Chondrocyte (in vitro differentiated cells): Measurements from ENCODE around the gene GNPAT. TPM values are rescaled to one million over a fixed set of nuclear protein-coding genes. Genes with fewer than 3 reads are reported as not detected.

ENCODE experiments used
- DNase-seq: peaks from one replicate; pipeline ENCODE4 v3.0.0; 2021; ENCODE audit warnings: mixed read lengths, low spot score
- H3K27ac Mint-ChIP-seq: one replicate; pipeline ENCODE4 v1.8.0; 2021; ENCODE audit warnings: mild to moderate bottlenecking, moderate library complexity, mixed read lengths; ENCODE audit not compliant: unreplicated experiment
- H3K27me3 Mint-ChIP-seq: 2 replicates; pipeline ENCODE4 v1.8.0; 2021; ENCODE audit warnings: low read depth, mixed read lengths
- H3K36me3 Mint-ChIP-seq: 2 replicates; pipeline ENCODE4 v1.8.0; 2021; ENCODE audit warnings: low read depth, mixed read lengths
- H3K4me1 Mint-ChIP-seq: 2 replicates; pipeline ENCODE4 v1.8.0; 2021; ENCODE audit warnings: low read depth, mild to moderate bottlenecking, mixed read lengths
- H3K4me3 Mint-ChIP-seq: one replicate; pipeline ENCODE4 v1.8.0; 2021; ENCODE audit warnings: mild to moderate bottlenecking, moderate library complexity, mixed read lengths; ENCODE audit not compliant: unreplicated experiment
- H3K9me3 Mint-ChIP-seq: 2 replicates; pipeline ENCODE4 v1.8.0; 2021; ENCODE audit warnings: low read depth, mixed read lengths
- total RNA-seq: library from RNA; stranded (reverse); gene quantifications from 3 replicates; pipeline ENCODE4 v1.2.1, GENCODE V29; 2021
- TF ChIP-seq, protein P1 (sequence below): fragments of 200-600 bp; sonication (generic); IDR thresholded peaks from 2 replicates; pipeline ENCODE4 v1.5.0; 2021; ENCODE audit warnings: antibody characterized with exemption, mild to moderate bottlenecking, moderate library complexity

Gene GNPAT
- total RNA-seq, 1 donor from 2014 or later, result 37.9 TPM

DNA sequence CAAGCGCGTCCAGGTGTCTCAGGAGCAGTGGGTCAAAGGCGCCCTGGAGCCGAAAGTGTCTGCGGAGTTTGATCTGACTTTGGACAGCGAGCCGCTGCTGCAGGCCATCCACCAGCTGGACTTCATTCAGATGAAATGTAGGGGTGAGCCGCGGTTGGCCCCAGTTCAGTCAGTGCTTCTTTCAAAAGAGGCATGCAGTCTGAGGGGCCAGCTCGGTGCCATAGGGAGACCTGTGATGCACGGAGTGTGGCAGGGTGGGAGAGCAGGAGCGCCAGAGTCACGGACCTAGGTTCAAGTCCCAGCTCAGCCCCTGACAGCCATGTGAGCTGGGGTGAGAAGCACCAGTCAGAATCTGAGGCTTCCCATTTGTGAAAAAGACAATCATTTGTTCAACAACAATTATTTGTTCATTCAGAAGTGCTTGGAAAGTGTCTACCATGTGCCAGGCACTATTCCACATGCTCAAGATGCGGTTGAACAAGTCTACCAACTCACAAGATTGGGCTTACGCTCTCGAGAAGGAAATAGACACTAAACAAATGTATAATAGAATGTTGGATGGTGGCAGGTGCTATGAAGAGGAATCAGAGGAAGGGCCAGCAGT is 39.5 kb upstream of the GNPAT start:
- H3K27me3 Mint-ChIP-seq, result peaks cover 32% of the 10 kb centered on the region
- TF ChIP-seq, protein P1, sequence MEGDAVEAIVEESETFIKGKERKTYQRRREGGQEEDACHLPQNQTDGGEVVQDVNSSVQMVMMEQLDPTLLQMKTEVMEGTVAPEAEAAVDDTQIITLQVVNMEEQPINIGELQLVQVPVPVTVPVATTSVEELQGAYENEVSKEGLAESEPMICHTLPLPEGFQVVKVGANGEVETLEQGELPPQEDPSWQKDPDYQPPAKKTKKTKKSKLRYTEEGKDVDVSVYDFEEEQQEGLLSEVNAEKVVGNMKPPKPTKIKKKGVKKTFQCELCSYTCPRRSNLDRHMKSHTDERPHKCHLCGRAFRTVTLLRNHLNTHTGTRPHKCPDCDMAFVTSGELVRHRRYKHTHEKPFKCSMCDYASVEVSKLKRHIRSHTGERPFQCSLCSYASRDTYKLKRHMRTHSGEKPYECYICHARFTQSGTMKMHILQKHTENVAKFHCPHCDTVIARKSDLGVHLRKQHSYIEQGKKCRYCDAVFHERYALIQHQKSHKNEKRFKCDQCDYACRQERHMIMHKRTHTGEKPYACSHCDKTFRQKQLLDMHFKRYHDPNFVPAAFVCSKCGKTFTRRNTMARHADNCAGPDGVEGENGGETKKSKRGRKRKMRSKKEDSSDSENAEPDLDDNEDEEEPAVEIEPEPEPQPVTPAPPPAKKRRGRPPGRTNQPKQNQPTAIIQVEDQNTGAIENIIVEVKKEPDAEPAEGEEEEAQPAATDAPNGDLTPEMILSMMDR, result no peak
- H3K4me1 Mint-ChIP-seq, result no peaks in the 10 kb centered on the region
- no peaks in the 10 kb centered on the region for H3K9me3 Mint-ChIP-seq
- no peak overlapping the region for H3K4me3 Mint-ChIP-seq
- H3K27ac Mint-ChIP-seq, result no peak overlapping the region
- H3K36me3 Mint-ChIP-seq, result peaks cover 12% of the 10 kb centered on the region
- DNase-seq, result no peak

DNA sequence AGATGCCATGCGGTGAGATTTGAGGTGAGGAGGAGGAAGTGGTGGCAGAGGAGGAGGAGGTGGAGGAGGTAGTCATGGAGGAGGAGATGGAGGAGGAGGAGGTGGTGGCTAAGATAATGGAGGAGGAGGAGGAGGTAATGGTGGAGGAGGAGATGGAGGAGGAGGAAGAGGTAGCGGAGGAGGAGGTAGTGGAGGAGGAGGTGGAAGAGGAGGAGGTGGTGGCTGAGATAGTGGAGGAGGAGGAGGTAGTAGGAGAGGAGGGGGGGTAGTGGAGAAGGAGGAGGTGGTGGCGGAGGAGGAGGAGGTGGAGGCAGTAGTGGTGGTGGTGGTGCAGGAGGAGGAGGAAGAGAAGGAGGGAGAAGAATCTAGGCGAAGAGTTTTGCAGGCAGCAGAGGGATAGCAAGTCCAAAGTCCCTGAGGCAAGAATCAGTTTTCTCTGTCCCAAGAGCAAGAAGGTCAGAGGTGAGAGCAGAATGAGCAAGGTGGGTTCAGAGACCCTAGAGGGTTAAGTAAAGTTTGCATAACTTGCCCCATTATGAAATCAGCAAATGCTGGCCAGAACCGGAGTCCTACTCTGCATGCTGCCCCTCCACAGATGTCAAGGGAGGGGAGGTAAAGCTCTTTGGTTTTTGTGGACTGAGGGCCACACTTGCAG is 38.9 kb upstream of the GNPAT start:
- DNase-seq, result no peak
- Mint-ChIP-seq H3K4me3 (no peak overlapping the region), H3K9me3 (no peaks in the 10 kb centered on the region), H3K36me3 (peaks cover 12% of the 10 kb centered on the region), H3K27ac (no peak overlapping the region), H3K4me1 (no peaks in the 10 kb centered on the region), H3K27me3 (peaks cover 32% of the 10 kb centered on the region)
- TF ChIP-seq, protein P1, result no peak

DNA sequence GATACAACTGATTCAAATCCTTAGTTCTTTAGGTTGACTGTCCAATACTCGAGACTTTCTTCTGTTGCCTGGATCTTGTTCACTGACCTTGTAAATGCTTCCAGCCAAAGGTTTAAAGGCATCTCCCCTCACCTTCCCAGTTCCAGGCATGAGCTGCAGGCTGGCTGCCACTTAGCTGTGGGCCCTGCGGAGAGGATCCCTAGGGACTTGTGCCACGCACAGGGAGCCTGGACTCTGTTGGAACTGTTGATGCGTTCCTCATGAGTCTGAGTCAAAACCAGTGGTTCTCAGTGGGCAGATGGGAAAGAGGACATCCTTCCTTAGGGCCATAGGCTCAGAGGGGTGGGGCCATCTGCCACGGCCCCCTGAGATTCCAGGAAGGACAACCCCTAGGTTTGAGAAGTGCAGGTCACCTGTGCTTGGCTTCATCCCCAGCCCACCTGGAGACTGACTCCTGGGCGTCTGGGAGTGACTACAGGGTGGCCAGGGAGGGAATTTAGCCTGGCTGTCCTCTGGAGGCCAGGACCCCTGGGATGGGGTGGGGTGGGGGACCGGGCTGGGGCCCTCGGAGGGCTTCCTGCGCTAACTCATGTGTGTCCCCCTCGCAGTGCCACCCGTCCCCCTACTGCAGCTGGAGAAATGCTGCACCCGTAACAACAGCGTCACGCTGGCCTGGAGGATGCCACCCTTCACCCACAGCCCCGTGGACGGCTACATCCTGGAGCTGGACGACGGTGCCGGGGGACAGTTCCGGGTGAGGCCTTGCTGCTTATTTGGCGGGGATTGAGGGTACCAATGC is 37.6 kb upstream of the GNPAT start:
- DNase-seq, result no peak
- no peaks in the 10 kb centered on the region for H3K9me3 Mint-ChIP-seq
- peaks cover 28% of the 10 kb centered on the region for H3K27me3 Mint-ChIP-seq

DNA sequence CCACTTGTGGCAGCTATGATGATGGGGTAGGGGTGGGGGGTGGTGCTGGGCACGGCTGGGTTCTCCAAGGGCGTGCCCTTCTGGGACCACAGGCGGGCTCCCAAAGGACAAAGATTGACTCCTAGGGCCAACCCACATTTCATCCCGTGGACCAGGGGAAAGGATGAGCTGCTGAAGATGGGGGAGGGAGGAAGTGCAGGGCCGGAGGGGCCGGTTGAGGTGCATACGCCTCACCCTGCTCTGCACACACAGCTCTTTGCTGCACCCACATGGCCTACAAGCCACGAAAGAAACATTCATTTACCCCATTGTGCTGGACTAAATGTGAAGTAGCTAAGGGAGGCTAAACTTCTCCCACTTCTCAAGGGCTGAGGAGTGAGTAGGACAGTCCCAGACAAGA is 34.2 kb upstream of the GNPAT start:
- H3K36me3 Mint-ChIP-seq, result peaks cover 7% of the 10 kb centered on the region
- H3K4me1 Mint-ChIP-seq, result peaks cover 2% of the 10 kb centered on the region
- peaks cover 10% of the 10 kb centered on the region for H3K27me3 Mint-ChIP-seq
- H3K9me3 Mint-ChIP-seq, result no peaks in the 10 kb centered on the region
- no peak for DNase-seq
- TF ChIP-seq, protein P1, result peak; percentile 71
- H3K4me3 Mint-ChIP-seq, result no peak overlapping the region
- H3K27ac Mint-ChIP-seq, result no peak overlapping the region

More for the DNA sequence above, 37.6 kb upstream of the GNPAT start:
- Mint-ChIP-seq H3K27ac (no peak overlapping the region), H3K36me3 (peaks cover 12% of the 10 kb centered on the region), H3K4me1 (no peaks in the 10 kb centered on the region), H3K4me3 (no peak overlapping the region)
- TF ChIP-seq, protein P1, result no peak

DNA sequence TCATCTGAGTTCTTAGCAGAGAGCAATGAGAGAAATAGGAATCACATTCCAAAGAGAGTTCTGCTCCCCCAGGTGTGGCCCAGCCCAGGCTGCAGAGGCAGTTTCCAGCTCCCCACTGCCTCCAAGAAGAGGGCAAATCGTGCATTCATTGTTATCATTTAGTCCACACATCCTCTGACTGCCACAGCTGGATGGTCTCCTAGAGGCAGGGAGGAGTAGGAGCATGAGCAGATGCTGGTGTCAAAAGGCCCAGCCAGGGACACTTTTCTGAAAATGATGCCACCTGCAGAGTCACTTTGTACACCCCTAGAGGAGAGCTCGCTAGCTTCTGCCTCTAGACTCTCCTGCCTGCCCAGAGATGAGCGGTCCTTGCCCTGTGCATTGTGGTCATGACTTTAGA is 33.6 kb upstream of the GNPAT start:
- DNase-seq, result no peak
- TF ChIP-seq, protein P1, result no peak
- Mint-ChIP-seq H3K9me3 (no peaks in the 10 kb centered on the region), H3K36me3 (peaks cover 7% of the 10 kb centered on the region), H3K4me3 (no peak overlapping the region), H3K27me3 (peaks cover 11% of the 10 kb centered on the region), H3K4me1 (peaks cover 2% of the 10 kb centered on the region), H3K27ac (no peak overlapping the region)
